GM21786 (cell line): ENCODE data around the gene CEACAM5.
"Not testable (repeated sequence)": the region's sequence is repeated elsewhere in the genome, so short reads cannot be mapped to it uniquely, and the experiment has no call there.

Experiments
- ATAC-seq: cut with Tn5 transposase; IDR thresholded peaks from one replicate; pipeline ENCODE4 v1.9.1; 2021; ENCODE audit not compliant: unreplicated experiment

The CEACAM5 gene

GRCh38 chr19:41739361-41739760, 30.9 kb downstream of the CEACAM5 start:
- ATAC-seq: no peak

- ATAC-seq: no peak
Observed at GRCh38 chr19:41740415-41741243, 32.2 kb downstream of the CEACAM5 start.

- no peak for ATAC-seq
Observed at GRCh38 chr19:41741244-41741554, 32.8 kb downstream of the CEACAM5 start.

- no peak for ATAC-seq
Observed at GRCh38 chr19:41744850-41745249, 36.4 kb downstream of the CEACAM5 start.

- ATAC-seq: no peak
Observed at GRCh38 chr19:41745756-41746155, 37.3 kb downstream of the CEACAM5 start.

GRCh38 chr19:41746593-41747227, 38.3 kb downstream of the CEACAM5 start:
- ATAC-seq: no peak

- ATAC-seq: no peak
Observed at GRCh38 chr19:41748012-41748411, 39.6 kb downstream of the CEACAM5 start.

- ATAC-seq: not testable (repeated sequence)
Observed at GRCh38 chr19:41750248-41751134, 42.1 kb downstream of the CEACAM5 start.

- no peak for ATAC-seq
Observed at GRCh38 chr19:41753159-41753558, 44.7 kb downstream of the CEACAM5 start.

- no peak for ATAC-seq
Observed at GRCh38 chr19:41753936-41754529, 45.6 kb downstream of the CEACAM5 start.

- ATAC-seq: no peak
Observed at GRCh38 chr19:41755328-41755913, 47.0 kb downstream of the CEACAM5 start, which contains the start of gene CEACAM6. Gene CEACAM6 (plus strand): TSS chr19:41755530. CDS start chr19:41755639, 109 bp downstream.

GRCh38 chr19:41758846-41759245, 50.4 kb downstream of the CEACAM5 start:
- ATAC-seq: no peak

- ATAC-seq: no peak
Observed at GRCh38 chr19:41767115-41767514, 58.7 kb downstream of the CEACAM5 start.

GRCh38 chr19:41768105-41768504, 59.7 kb downstream of the CEACAM5 start:
- not testable (repeated sequence) for ATAC-seq

- ATAC-seq: no peak
Observed at GRCh38 chr19:41769608-41770007, 61.2 kb downstream of the CEACAM5 start.

- ATAC-seq: no peak
Observed at GRCh38 chr19:41771410-41771809, 63.0 kb downstream of the CEACAM5 start.

GRCh38 chr19:41774515-41774980, 66.1 kb downstream of the CEACAM5 start:
- no peak for ATAC-seq

GRCh38 chr19:41776700-41777099, 68.3 kb downstream of the CEACAM5 start:
- no peak for ATAC-seq
